ENCODE data around the gene ARID2. TPM values are rescaled to one million over a fixed set of nuclear protein-coding genes. Genes with fewer than 3 reads are reported as not detected.

ARID2 gene
- total RNA-seq, 2 donors from 2014 or later: 30.5 to 36.2 TPM

GRCh38 chr12:45833401-45833800, 103.9 kb downstream of the ARID2 start:
- no peak for DNase-seq (ENCODE audit: low spot score)
- Histone ChIP-seq H3K4me3 (no peak overlapping the region), H3K9me3 (no peaks in the 10 kb centered on the region), H3K4me1 (ENCODE audit: control insufficient read depth in 1 of 2, low read depth in 2 of 2) (no peaks in the 10 kb centered on the region), H3K27me3 (replicated peaks; ENCODE audit: insufficient read depth) (no peaks in the 10 kb centered on the region), H3K27ac (no peak overlapping the region), H3K36me3 (peaks cover 10% of the 10 kb centered on the region)
- no peak for ATAC-seq (ENCODE audit: insufficient number of reproducible peaks, low FRiP score, low read depth)
- no peak for TF ChIP-seq CTCF (IDR thresholded peaks at IDR 0.05)

- no peak for TF ChIP-seq CTCF (IDR thresholded peaks at IDR 0.05)
- no peaks in the 10 kb centered on the region for H3K4me1 ChIP-seq (ENCODE audit: control insufficient read depth in 1 of 2, low read depth in 2 of 2)
- ATAC-seq (ENCODE audit: insufficient number of reproducible peaks, low FRiP score, low read depth) (no peak), DNase-seq (ENCODE audit: low spot score) (no peak)
- no peaks in the 10 kb centered on the region for H3K27me3 ChIP-seq (replicated peaks; ENCODE audit: insufficient read depth)
- no peaks in the 10 kb centered on the region for H3K9me3 ChIP-seq
- no peak overlapping the region for H3K4me3 ChIP-seq
- no peak overlapping the region for H3K27ac ChIP-seq
- peaks cover 16% of the 10 kb centered on the region for H3K36me3 ChIP-seq
Measured at GRCh38 chr12:45834809-45835208, 105.3 kb downstream of the ARID2 start.

GRCh38 chr12:45839917-45840316, 110.4 kb downstream of the ARID2 start:
- H3K27ac ChIP-seq: no peak overlapping the region
- no peaks in the 10 kb centered on the region for H3K27me3 ChIP-seq (replicated peaks; ENCODE audit: insufficient read depth)
- H3K9me3 ChIP-seq: no peaks in the 10 kb centered on the region
- H3K36me3 ChIP-seq: peaks cover 22% of the 10 kb centered on the region
- no peak for ATAC-seq (ENCODE audit: insufficient number of reproducible peaks, low FRiP score, low read depth)
- DNase-seq (ENCODE audit: low spot score): no peak
- TF ChIP-seq CTCF (IDR thresholded peaks at IDR 0.05): no peak
- H3K4me1 ChIP-seq (ENCODE audit: control insufficient read depth in 1 of 2, low read depth in 2 of 2): no peaks in the 10 kb centered on the region
- no peak overlapping the region for H3K4me3 ChIP-seq

- no peaks in the 10 kb centered on the region for H3K4me1 ChIP-seq (ENCODE audit: control insufficient read depth in 1 of 2, low read depth in 2 of 2)
- ATAC-seq (ENCODE audit: insufficient number of reproducible peaks, low FRiP score, low read depth) (no peak), DNase-seq (ENCODE audit: low spot score) (no peak)
- H3K4me3 ChIP-seq: no peak overlapping the region
- no peak overlapping the region for H3K27ac ChIP-seq
- no peaks in the 10 kb centered on the region for H3K27me3 ChIP-seq (replicated peaks; ENCODE audit: insufficient read depth)
- no peak for TF ChIP-seq CTCF (IDR thresholded peaks at IDR 0.05)
- H3K9me3 ChIP-seq: no peaks in the 10 kb centered on the region
- H3K36me3 ChIP-seq: peaks cover 25% of the 10 kb centered on the region
Measured at GRCh38 chr12:45849289-45849688, 119.8 kb downstream of the ARID2 start.

GRCh38 chr12:45850302-45850701, 120.8 kb downstream of the ARID2 start:
- no peak for TF ChIP-seq CTCF (IDR thresholded peaks at IDR 0.05)
- H3K27ac ChIP-seq: no peak overlapping the region
- H3K9me3 ChIP-seq: no peaks in the 10 kb centered on the region
- H3K36me3 ChIP-seq: peaks cover 25% of the 10 kb centered on the region
- no peak for ATAC-seq (ENCODE audit: insufficient number of reproducible peaks, low FRiP score, low read depth)
- H3K4me1 ChIP-seq (ENCODE audit: control insufficient read depth in 1 of 2, low read depth in 2 of 2): peaks cover under 1 to 4% of the 10 kb centered on the region in 2 donors
- no peaks in the 10 kb centered on the region for H3K27me3 ChIP-seq (replicated peaks; ENCODE audit: insufficient read depth)
- H3K4me3 ChIP-seq: no peak overlapping the region
- no peak for DNase-seq (ENCODE audit: low spot score)
